SK-N-SH treated with all-trans-retinoic acid at 6 μM for 48 hours (cell line): ENCODE measurements around the gene TLR9.

Experiments
- ESRRG ChIP-seq: fragments of 250-450 bp; sonication (Bioruptor Pico); IDR thresholded peaks from 2 replicates; pipeline ENCODE4 v1.6.1; 2021; ENCODE audit warnings: mild to moderate bottlenecking
- PPARA ChIP-seq: fragments of 250-450 bp; sonication (Bioruptor Pico); IDR thresholded peaks from 2 replicates; pipeline ENCODE4 v1.5.0; 2020; ENCODE audit warnings: mild to moderate bottlenecking, borderline replicate concordance
- ZC3H10 ChIP-seq: fragments of 250-450 bp; sonication (Bioruptor Pico); IDR thresholded peaks from 2 replicates; pipeline ENCODE4 v1.5.1; 2021; ENCODE audit warnings: mild to moderate bottlenecking, moderate library complexity
- TF ChIP-seq, protein P1 (sequence below): fragments of 250-450 bp; sonication (Bioruptor Pico); IDR thresholded peaks from 2 replicates; pipeline ENCODE4 v1.5.1; 2021; ENCODE audit warnings: mild to moderate bottlenecking, moderate library complexity
- TF ChIP-seq, protein P2 (sequence below): fragments of 250-450 bp; sonication (Bioruptor Pico); IDR thresholded peaks from 2 replicates; pipeline ENCODE4 v1.8.0; 2020; ENCODE audit warnings: mild to moderate bottlenecking, moderate library complexity, borderline replicate concordance

DNA sequence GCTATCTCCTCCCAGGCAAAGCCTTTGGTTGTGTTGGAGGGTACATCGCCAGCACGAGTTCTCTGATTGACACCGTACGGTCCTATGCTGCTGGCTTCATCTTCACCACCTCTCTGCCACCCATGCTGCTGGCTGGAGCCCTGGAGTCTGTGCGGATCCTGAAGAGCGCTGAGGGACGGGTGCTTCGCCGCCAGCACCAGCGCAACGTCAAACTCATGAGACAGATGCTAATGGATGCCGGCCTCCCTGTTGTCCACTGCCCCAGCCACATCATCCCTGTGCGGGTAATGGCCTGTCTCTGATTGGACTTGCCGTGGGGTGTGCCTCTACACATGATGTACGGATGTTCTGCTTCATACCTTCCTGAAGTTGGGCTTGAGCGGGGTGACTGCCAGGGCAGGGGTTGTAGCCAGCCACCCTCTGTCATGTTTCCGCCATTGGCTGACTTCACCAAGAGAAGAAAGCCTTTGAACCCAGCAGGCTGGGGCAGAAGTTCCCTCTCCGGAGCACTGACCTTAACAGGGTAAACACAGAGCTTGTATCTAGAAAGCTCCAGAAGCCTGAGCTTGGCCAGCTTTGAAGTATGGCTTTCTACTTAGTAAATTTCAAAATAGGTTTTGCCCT is 14.1 kb downstream of the TLR9 start:
- TF ChIP-seq ZC3H10 (CRISPR knock-in tag) (no peak), ESRRG (CRISPR knock-in tag) (no peak), PPARA (CRISPR knock-in tag) (no peak)
- TF ChIP-seq, protein P1, sequence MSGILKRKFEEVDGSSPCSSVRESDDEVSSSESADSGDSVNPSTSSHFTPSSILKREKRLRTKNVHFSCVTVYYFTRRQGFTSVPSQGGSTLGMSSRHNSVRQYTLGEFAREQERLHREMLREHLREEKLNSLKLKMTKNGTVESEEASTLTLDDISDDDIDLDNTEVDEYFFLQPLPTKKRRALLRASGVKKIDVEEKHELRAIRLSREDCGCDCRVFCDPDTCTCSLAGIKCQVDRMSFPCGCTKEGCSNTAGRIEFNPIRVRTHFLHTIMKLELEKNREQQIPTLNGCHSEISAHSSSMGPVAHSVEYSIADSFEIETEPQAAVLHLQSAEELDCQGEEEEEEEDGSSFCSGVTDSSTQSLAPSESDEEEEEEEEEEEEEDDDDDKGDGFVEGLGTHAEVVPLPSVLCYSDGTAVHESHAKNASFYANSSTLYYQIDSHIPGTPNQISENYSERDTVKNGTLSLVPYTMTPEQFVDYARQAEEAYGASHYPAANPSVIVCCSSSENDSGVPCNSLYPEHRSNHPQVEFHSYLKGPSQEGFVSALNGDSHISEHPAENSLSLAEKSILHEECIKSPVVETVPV (CRISPR knock-in tag), result no peak
- TF ChIP-seq, protein P2, sequence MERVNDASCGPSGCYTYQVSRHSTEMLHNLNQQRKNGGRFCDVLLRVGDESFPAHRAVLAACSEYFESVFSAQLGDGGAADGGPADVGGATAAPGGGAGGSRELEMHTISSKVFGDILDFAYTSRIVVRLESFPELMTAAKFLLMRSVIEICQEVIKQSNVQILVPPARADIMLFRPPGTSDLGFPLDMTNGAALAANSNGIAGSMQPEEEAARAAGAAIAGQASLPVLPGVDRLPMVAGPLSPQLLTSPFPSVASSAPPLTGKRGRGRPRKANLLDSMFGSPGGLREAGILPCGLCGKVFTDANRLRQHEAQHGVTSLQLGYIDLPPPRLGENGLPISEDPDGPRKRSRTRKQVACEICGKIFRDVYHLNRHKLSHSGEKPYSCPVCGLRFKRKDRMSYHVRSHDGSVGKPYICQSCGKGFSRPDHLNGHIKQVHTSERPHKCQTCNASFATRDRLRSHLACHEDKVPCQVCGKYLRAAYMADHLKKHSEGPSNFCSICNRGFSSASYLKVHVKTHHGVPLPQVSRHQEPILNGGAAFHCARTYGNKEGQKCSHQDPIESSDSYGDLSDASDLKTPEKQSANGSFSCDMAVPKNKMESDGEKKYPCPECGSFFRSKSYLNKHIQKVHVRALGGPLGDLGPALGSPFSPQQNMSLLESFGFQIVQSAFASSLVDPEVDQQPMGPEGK (CRISPR knock-in tag), result no peak
